Ovary (tissue), 9 donors: ENCODE data around the gene FTCD. TPM values are rescaled to one million over a fixed set of nuclear protein-coding genes. Genes with fewer than 3 reads are reported as not detected.
A peak's percentile ranks its signal among the peaks of the same experiment; 100 is the strongest.

ENCODE experiments used
- DNase-seq, 5 donors: peaks; one replicate each; pipeline ENCODE4 v3.0.0-alpha.2; 2019 to 2020
- H3K27ac ChIP-seq, 2 donors: fragments of 200-600 bp; one replicate each; pipeline versions ENCODE4 v1.5.1 to v1.8.0; 2019 to 2022
- H3K27me3 ChIP-seq: fragments of 200-600 bp; one replicate; pipeline ENCODE4 v1.8.0; 2022
- H3K36me3 ChIP-seq: fragments of 200-600 bp; sonication (generic); one replicate; pipeline ENCODE4 v1.5.1; 2019
- H3K4me1 ChIP-seq: one replicate; pipeline ENCODE4 v1.8.1; 2013; ENCODE audit warnings: mild to moderate bottlenecking, moderate library complexity; ENCODE audit not compliant: insufficient read depth
- H3K4me3 ChIP-seq: fragments of 200-600 bp; sonication (generic); one replicate; pipeline ENCODE4 v1.5.1; 2017
- H3K9me3 ChIP-seq, 2 donors: fragments of 200-600 bp in 1 of 2; sonication (generic) in 1 of 2; one replicate each; pipeline versions ENCODE4 v1.5.1 to v1.8.1; 2013 to 2019; ENCODE audit warnings: mild to moderate bottlenecking in 1 of 2, moderate library complexity in 1 of 2
- EP300 ChIP-seq: sonication (generic); formaldehyde crosslinking; IDR thresholded peaks from one replicate; pipeline ENCODE4 v1.6.1; 2017; ENCODE audit warnings: antibody characterized with exemption
- POLR2A ChIP-seq: fragments of 450-650 bp; IDR thresholded peaks from one replicate; pipeline ENCODE4 v1.6.1; 2017; ENCODE audit warnings: antibody characterized with exemption, mild to moderate bottlenecking, moderate library complexity
- WGBS, 3 donors: extraction: QIAGEN DNeasy Blood & Tissue Kit in 1 of 3; methylation state at CpG; one replicate each; pipeline versions ENCODE4 v1.1.5 to v1.1.7; 2013 to 2017; 5-methylcytosine and 5-hydroxymethylcytosine counted together
- intact Hi-C, 4 donors: fragments of 100-400 bp; cut with DNase I; formaldehyde crosslinking; loops; one replicate each; pipeline versions ENCODE4 v1.11.0 to v1.15.1; 2022 to 2023
- polyA plus RNA-seq, 2 donors: library from polyadenylated mRNA; stranded (reverse); fragments of 200-250 nt in 1 of 2; fragments of 350-450 nt in 1 of 2; fragmentation: Illumina TruSeq in 1 of 2; extraction: RNeasy Lipid Tissue Mini Kit (QIAGEN cat#74804) in 1 of 2; gene quantifications; one replicate each; pipeline ENCODE4 v1.2.3, GENCODE V29; 2013 to 2014
- total RNA-seq, 7 donors: library from RNA; depleted of rRNA in 2 of 7; stranded (reverse); fragments of >200 nt in 2 of 7; fragmentation: NEBNext Ultra II Directional in 3 of 7; extraction: Animal tissue kit (Norgen Biotek cat#: 25700) in 3 of 7; gene quantifications; one replicate each; pipeline versions ENCODE4 v1.1.0 to v1.2.4, GENCODE V29; 2016 to 2023
- TF ChIP-seq, protein P1 (sequence below), 3 donors: fragments of 450-650 bp in 2 of 3; fragments of 200-600 bp in 1 of 3; IDR thresholded peaks; one replicate each; pipeline versions ENCODE4 v1.5.1 to v1.8.0; 2016 to 2022; ENCODE audit warnings: antibody characterized with exemption in 3 of 3, mild to moderate bottlenecking in 1 of 3
- donor health status: DM: no; HTN: no; CAD: no; lungs with moderate emphysema.
- donor health status: DM: no; HTN: no; CAD: no.
- donor health status: Bipolar disorder and iron deficiency.
- donor health status: DM: yes; HTN: yes; CAD: no.
- donor health status: DM: no; HTN: no; CAD: no.
- donor health status: DM: yes; HTN: yes; CAD: no.

FTCD gene
- total and polyA plus RNA-seq, 9 donors = 0.83 to 7.5 (median 3.7) TPM; not detected in 1

DNA sequence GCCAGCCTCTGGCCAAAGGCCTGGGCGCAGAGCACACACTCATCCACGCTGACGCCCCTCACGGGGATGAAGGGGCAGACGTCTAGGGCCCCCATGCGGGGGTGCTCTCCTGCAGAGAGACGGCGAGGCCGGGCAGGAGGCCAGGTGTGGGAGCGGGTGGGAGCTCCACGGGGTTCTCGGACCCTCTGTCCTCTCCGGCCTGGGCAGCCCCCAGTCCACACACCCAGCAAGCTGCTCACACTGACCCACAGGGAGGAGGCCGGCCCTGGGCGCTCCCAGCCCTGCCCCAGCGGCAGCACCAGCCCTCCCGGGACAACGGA lies 2.5 kb downstream of the FTCD start:
- H3K36me3 ChIP-seq = no peaks in the 10 kb centered on the region
- no peaks in the 10 kb centered on the region for H3K9me3 ChIP-seq
- H3K27me3 ChIP-seq = no peaks in the 10 kb centered on the region
- TF ChIP-seq EP300 (no peak), POLR2A (no peak)
- TF ChIP-seq, protein P1, sequence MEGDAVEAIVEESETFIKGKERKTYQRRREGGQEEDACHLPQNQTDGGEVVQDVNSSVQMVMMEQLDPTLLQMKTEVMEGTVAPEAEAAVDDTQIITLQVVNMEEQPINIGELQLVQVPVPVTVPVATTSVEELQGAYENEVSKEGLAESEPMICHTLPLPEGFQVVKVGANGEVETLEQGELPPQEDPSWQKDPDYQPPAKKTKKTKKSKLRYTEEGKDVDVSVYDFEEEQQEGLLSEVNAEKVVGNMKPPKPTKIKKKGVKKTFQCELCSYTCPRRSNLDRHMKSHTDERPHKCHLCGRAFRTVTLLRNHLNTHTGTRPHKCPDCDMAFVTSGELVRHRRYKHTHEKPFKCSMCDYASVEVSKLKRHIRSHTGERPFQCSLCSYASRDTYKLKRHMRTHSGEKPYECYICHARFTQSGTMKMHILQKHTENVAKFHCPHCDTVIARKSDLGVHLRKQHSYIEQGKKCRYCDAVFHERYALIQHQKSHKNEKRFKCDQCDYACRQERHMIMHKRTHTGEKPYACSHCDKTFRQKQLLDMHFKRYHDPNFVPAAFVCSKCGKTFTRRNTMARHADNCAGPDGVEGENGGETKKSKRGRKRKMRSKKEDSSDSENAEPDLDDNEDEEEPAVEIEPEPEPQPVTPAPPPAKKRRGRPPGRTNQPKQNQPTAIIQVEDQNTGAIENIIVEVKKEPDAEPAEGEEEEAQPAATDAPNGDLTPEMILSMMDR (IDR thresholded peaks at IDR 0.05) = no peak
- H3K27ac ChIP-seq = peak overlapping the region; percentile 26 to 55
- WGBS, 3 donors = 7 to 17% (median 9%) methylated on average over 6 to 18 of the region's 18 CpGs
- no peak overlapping the region for H3K4me3 ChIP-seq
- peaks cover 9% of the 10 kb centered on the region for H3K4me1 ChIP-seq
- peak in 4 of 5 donors; percentile 41 to 67 (median 57) for DNase-seq
- intact Hi-C loops = loop anchor here in 3 of 4 donors (5.0 to 10.0 kb wide), 4 partner anchors 72 to 134 kb away; partner anchors contain the start of genes LSS (in 2 of the 3), MCM3AP (in 1 of the 3) and YBEY (in 1 of the 3)

DNA sequence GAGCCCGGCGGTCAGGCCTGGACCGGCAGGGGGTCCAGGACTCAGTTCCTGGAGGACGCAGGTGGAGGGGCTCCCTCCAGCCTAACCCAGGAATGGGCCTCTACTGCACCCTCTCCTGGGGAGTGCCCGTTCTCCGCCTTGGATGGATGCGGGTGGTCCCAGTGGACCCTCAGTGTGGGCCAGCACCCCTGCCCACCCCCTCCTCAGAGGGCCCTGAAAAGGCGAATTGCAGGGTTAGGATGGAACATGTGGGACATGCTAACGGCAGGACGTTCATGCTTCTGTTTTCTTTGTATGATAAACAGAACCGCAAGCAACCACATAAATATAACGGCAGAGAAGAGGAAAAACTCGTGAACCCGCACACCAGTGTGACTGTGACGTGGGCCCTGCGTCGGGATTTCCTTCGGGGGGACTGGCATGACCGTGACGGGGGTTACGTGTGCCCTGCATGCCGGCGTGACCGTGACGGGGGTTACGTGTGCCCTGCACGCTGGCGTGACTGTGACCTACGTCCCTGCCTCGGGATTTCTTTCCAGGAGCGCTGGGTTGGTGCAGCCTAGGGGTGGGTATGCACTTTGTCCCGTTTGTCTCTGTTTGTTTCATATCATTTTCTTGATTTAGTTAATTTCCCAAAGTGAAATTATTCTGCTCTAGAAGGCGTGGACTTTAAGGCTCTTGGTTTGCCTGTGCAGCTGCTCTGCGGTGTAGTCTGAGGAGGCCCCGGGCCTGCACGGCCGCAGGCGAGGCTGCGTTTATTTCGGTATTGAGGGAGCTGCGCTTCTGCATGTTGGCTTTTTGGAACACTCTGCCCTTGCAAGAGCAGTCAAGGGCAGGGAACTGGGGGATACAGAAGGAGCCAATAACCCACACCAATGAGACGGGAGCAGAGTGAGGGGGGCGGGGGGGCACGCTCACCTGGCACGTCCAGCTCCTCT lies 3.1 kb downstream of the FTCD start:
- H3K36me3 ChIP-seq = no peaks in the 10 kb centered on the region
- H3K4me1 ChIP-seq = peaks cover 9% of the 10 kb centered on the region
- WGBS, 3 donors = 69 to 79% (median 77%) methylated on average over 45 of the region's 45 CpGs
- peak; percentile 17 to 44 (median 33) for DNase-seq
- H3K9me3 ChIP-seq = no peaks in the 10 kb centered on the region
- H3K4me3 ChIP-seq = no peak overlapping the region
- no peak for TF ChIP-seq POLR2A
- no peak for TF ChIP-seq EP300
- TF ChIP-seq, protein P1 (IDR thresholded peaks at IDR 0.05) = no peak
- intact Hi-C loops = loop anchor here in 3 of 4 donors (5.0 to 10.0 kb wide), 4 partner anchors 73 to 135 kb away; partner anchors contain the start of genes LSS (in 2 of the 3), MCM3AP (in 1 of the 3) and YBEY (in 1 of the 3)
- peak overlapping the region; percentile 26 to 55 for H3K27ac ChIP-seq
- H3K27me3 ChIP-seq = no peaks in the 10 kb centered on the region

DNA sequence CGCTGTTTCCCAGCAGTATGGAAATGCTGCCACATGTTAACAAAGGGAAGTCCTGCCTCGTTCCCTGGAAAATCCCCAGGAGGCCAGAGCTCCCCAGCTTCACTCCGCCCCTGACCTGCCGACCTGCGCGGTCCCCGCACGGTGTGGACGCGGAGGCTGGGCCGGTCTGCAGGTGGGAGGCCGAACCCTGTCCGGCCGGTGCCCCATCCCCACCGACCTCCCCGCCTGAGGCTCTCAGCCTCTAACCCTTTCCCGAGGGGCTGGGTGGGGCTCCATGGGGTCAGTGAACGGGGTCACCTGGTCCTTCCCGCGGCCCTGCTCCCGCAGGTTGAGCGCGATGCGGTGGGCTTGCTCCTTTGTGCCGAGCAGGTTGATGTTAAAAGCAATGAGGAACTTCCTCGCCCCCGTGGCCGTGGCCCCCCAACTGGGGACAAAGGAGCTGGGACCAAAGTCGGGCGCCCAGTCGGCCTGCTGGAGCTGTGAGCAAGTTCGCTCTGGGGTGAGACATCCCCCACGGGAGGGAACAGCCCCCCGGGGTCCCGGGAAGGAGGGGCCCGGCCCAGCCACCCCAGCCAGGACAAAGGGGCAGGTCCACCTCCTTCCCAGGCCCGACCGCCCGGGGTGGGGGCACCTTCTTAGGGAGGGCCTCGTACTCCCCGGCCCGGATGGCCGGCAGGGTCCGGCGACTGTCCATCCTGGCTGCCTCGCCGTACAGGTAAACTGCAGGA lies 4.0 kb downstream of the FTCD start:
- no peak for TF ChIP-seq EP300
- TF ChIP-seq, protein P1 (IDR thresholded peaks at IDR 0.05) = no peak
- TF ChIP-seq POLR2A = no peak
- intact Hi-C loops = loop anchor here in 3 of 4 donors (5.0 to 10.0 kb wide), 4 partner anchors 73 to 136 kb away; partner anchors contain the start of genes LSS (in 2 of the 3), MCM3AP (in 1 of the 3) and YBEY (in 1 of the 3)
- Histone ChIP-seq H3K27me3 (no peaks in the 10 kb centered on the region), H3K4me3 (no peak overlapping the region), H3K27ac (no peak overlapping the region), H3K4me1 (peaks cover 9% of the 10 kb centered on the region), H3K9me3 (no peaks in the 10 kb centered on the region), H3K36me3 (no peaks in the 10 kb centered on the region)
- WGBS, 3 donors = 88 to 91% (median 88%) methylated on average over 30 to 47 of the region's 47 CpGs
- peak; percentile 12 to 43 (median 31) for DNase-seq

DNA sequence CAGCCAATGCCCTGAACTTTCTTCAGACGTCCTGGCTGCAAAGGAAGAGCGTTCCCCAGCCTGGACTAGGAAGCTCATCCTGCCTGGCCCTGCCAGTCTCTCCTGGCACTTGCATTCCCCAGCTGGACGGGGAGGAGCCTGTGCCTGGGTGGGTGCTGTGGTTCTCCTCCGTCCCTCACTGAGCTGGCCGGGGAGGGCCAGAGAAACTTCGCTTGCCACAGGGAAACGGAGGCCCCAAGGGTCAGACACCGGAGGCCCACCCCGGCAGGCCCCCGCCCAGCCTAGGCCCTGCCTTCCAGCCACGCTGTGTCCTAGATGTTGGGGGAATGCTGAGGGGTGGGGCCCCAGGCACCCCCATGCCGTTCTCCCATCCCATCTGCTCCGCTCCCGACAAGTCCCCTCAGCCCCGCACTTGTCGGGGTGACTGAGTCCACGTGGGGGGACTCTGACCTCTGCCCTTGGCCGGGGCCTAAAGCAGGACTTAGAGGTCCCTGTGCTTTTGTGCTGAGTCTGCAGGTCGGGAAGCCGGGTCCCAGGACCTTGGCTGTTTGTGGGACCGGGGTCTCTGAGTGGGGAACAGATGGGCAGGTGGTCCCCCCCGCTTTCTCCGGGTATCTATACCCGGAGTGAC lies 4.8 kb downstream of the FTCD start:
- WGBS, 3 donors = 87 to 89% (median 87%) methylated on average over 23 to 24 of the region's 24 CpGs
- TF ChIP-seq POLR2A = no peak
- TF ChIP-seq, protein P1 (IDR thresholded peaks at IDR 0.05) = no peak
- TF ChIP-seq EP300 = no peak

More for the DNA sequence above, 4.8 kb downstream of the FTCD start:
- Histone ChIP-seq H3K36me3 (no peaks in the 10 kb centered on the region), H3K4me1 (peaks cover 9% of the 10 kb centered on the region), H3K27me3 (no peaks in the 10 kb centered on the region), H3K4me3 (no peak overlapping the region), H3K9me3 (no peaks in the 10 kb centered on the region), H3K27ac (no peak overlapping the region)
- peak; percentile 10 to 32 (median 20) for DNase-seq
- intact Hi-C loops = loop anchor here in 3 of 4 donors (5.0 to 10.0 kb wide), 4 partner anchors 74 to 137 kb away; partner anchors contain the start of genes LSS (in 2 of the 3), MCM3AP (in 1 of the 3) and YBEY (in 1 of the 3)
